ENCODE results near the gene PHB1. TPM values are rescaled to one million over a fixed set of nuclear protein-coding genes. Genes with fewer than 3 reads are reported as not detected.

PHB1 gene
- total RNA-seq, 4 donors from 2014 or later: 68.0 to 100 (median 85.1) TPM

- TF ChIP-seq CTCF (IDR thresholded peaks at IDR 0.05; ENCODE audit: low read depth): no peak
Observed at GRCh38 chr17:49381033-49381432, 33.6 kb downstream of the PHB1 start.

GRCh38 chr17:49379926-49380325 is 34.8 kb downstream of the PHB1 start:
- TF ChIP-seq CTCF (IDR thresholded peaks at IDR 0.05; ENCODE audit: low read depth): no peak

- TF ChIP-seq CTCF (IDR thresholded peaks at IDR 0.05; ENCODE audit: low read depth): no peak
Observed at GRCh38 chr17:49378311-49378710, 36.4 kb downstream of the PHB1 start.

GRCh38 chr17:49375544-49375943 is 39.1 kb downstream of the PHB1 start:
- TF ChIP-seq CTCF (IDR thresholded peaks at IDR 0.05; ENCODE audit: low read depth): no peak

- TF ChIP-seq CTCF (IDR thresholded peaks at IDR 0.05; ENCODE audit: low read depth): no peak
Observed at GRCh38 chr17:49373115-49373514, 41.6 kb downstream of the PHB1 start.

- TF ChIP-seq CTCF (IDR thresholded peaks at IDR 0.05; ENCODE audit: low read depth): no peak
Observed at GRCh38 chr17:49372425-49372824, 42.3 kb downstream of the PHB1 start.

- no peak for TF ChIP-seq CTCF (IDR thresholded peaks at IDR 0.05; ENCODE audit: low read depth)
Observed at GRCh38 chr17:49370971-49371834, 43.5 kb downstream of the PHB1 start.

Measured in subcutaneous adipose tissue (tissue), 4 donors.